ENCODE measurements around the gene ERC1.

- TF ChIP-seq POLR2AphosphoS5 (IDR thresholded peaks at IDR 0.05) (no peak), EZH2 (IDR thresholded peaks at IDR 0.05; ENCODE audit: borderline replicate concordance, insufficient read depth, low read length, poor library complexity, severe bottlenecking) (no peak), EP300 (conservative IDR thresholded peaks at IDR 0.05; ENCODE audit: poor library complexity, severe bottlenecking) (no peak), CTCF (IDR thresholded peaks at IDR 0.05; ENCODE audit: poor library complexity, severe bottlenecking) (no peak), TAF1 (IDR thresholded peaks at IDR 0.05; ENCODE audit: low read depth) (no peak)
Observed at GRCh38 chr12:1293901-1294300, 302.9 kb downstream of the ERC1 start.

Data from neural cell (in vitro differentiated cells).